ENCODE results near the gene GATA6.

GATA6 gene

GRCh38 chr18:22169011-22169888, at the start of gene GATA6:
Gene GATA6, plus strand, starts transcription at chr18:22169589. Its CDS starts 1,556 bp downstream, at chr18:22171145.
- peak; percentile 91 for DNase-seq (ENCODE audit: low read depth, low spot score)

DNA sequence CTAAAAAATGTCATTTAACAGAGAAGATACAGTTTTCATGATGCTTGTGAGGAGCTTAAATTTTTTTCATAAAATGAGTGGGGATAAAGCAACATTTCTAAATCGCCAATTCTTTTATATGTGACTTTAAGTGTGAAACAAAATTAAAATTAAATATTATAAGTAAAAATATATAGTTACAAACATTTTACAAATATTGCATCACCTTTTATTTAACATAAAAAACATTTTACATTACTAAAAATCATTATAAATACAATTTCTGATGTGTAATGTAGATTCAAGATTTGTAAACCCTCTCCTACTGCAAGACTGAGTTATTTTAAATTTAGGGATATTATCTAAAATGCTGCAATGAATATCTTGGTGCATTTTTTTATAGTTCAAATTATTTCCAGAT, 44.4 kb upstream of the GATA6 start:
- DNase-seq (ENCODE audit: low read depth, low spot score): no peak

GRCh38 chr18:22128954-22129353, 40.4 kb upstream of the GATA6 start:
- DNase-seq (ENCODE audit: low read depth, low spot score): no peak

DNA sequence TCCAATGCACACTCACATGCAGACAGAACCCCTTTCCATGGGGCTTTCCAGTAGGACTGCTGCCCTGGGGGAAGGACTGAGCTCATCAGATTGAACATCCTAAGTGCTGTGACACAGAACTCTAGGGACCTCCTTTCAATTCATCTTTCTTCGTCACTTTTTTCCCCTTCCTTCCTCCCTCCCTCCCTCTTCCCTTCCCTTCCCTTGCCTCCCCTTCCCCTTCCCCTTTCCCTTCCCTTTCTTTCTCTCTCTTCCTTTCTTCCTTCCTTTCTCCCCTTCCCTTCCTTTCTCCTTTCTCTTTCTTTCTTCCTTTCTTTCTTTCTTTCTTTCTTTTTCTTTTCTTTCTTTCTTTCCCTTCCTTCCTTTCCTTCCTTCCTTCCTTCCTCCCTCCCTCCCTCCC, 39.6 kb upstream of the GATA6 start:
- DNase-seq (ENCODE audit: low read depth, low spot score): no peak

- no peak for DNase-seq (ENCODE audit: low read depth, low spot score)
These were observed 37.1 kb upstream of the GATA6 start for GRCh38 chr18:22132258-22132657.

- DNase-seq (ENCODE audit: low read depth, low spot score): no peak
These were observed 36.6 kb upstream of the GATA6 start for GRCh38 chr18:22132763-22133162.

GRCh38 chr18:22136395-22136794, 33.0 kb upstream of the GATA6 start:
- no peak for DNase-seq (ENCODE audit: low read depth, low spot score)

DNA sequence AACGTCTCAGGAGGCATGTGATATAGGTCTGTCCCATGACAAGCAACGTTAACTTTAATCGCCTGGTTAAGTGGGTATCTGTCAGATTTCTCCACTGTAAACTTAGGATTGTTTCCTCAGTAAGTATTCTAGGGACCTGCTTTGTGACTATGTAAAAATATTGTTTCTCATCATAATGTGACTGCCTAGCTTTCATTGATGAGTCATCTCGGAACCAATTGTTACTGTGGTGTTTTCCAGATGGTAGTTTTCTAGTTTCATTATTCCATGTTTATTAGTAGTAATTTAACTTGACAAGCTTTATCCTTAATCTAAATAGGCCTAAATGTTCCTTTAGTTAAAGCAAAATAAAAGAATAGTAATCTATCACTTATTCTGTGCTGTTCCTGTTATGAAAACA, 28.2 kb upstream of the GATA6 start:
- DNase-seq (ENCODE audit: low read depth, low spot score): no peak

- no peak for DNase-seq (ENCODE audit: low read depth, low spot score)
These were observed 25.7 kb upstream of the GATA6 start for GRCh38 chr18:22143347-22144340.

- no peak for DNase-seq (ENCODE audit: low read depth, low spot score)
These were observed 24.2 kb upstream of the GATA6 start for GRCh38 chr18:22145160-22145559.

GRCh38 chr18:22149710-22150109, 19.7 kb upstream of the GATA6 start:
- DNase-seq (ENCODE audit: low read depth, low spot score): no peak

DNA sequence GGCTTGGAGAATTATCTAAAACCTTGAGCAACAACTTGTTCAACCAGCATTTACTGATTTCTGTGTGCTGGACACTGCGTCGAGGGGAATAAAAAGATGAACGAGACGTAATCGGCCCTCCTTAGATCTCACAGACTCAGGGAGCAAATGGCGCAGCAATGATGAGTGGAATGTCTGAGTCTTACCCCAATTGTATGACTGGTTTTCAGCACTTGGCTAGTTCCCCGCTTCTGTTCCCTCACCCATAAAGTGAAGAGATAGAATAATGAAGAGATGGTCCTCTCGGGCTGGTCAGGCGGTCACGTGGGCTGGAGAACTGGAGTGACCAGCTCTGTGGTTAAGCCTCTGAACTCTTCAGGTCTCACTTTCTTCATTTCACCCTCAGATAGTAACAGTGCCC, 17.3 kb upstream of the GATA6 start:
- DNase-seq (ENCODE audit: low read depth, low spot score): peak; percentile 20

DNA sequence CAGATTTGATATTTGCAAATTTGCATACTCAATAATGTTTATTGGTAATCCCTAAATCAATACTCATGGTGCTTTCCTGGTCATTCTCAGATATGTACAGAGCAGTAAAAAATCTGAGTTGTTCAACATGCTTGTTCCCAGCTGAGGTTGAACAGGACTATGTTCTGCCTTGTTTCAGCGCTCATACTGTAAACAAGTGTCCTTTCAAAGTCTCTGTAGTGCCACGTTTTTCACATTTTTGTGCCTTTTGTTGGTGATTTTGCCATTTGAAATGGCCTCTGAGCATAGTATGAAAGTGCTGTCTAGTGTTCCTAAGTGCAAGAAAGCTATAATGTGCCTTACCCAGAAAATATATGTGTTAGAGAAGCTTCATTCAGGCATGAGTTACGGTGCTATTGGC, 16.0 kb upstream of the GATA6 start:
- no peak for DNase-seq (ENCODE audit: low read depth, low spot score)

GRCh38 chr18:22155584-22155983, 13.8 kb upstream of the GATA6 start:
- DNase-seq (ENCODE audit: low read depth, low spot score): no peak

DNA sequence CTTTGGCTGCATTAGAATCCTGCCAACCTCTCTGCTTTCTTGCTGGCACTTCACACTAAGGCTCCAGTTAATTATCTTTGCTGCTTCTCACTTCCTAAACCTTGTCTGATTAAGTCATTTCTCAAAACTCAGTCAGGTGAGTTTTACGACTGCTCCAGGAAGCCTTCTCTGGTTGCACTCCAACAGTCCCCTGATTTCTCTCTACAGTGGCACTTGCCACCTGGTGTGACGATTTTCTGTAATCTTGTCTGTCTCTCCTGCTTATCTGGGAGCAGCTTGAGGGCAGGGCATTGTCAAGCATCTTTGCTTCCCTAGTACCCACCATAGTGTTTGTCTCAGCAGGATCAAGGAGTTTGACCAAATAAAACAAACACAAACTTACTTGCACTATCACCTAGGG, 10.4 kb upstream of the GATA6 start:
- DNase-seq (ENCODE audit: low read depth, low spot score): peak; percentile 5

GRCh38 chr18:22161090-22161489, 8.3 kb upstream of the GATA6 start:
- DNase-seq (ENCODE audit: low read depth, low spot score): no peak

- peak; percentile 10 for DNase-seq (ENCODE audit: low read depth, low spot score)
These were observed 5.8 kb upstream of the GATA6 start for GRCh38 chr18:22163416-22164161.

- DNase-seq (ENCODE audit: low read depth, low spot score): no peak
These were observed 4.9 kb upstream of the GATA6 start for GRCh38 chr18:22164337-22165048.

- DNase-seq (ENCODE audit: low read depth, low spot score): peak; percentile 53
These were observed 4.3 kb upstream of the GATA6 start for GRCh38 chr18:22165049-22165602.

- DNase-seq (ENCODE audit: low read depth, low spot score): no peak
These were observed 3.8 kb upstream of the GATA6 start for GRCh38 chr18:22165603-22166068.

Measured in ELF-1 (cell line).